ENCODE results near the gene PARP8. TPM values are rescaled to one million over a fixed set of nuclear protein-coding genes. Genes with fewer than 3 reads are reported as not detected.

Gene PARP8
- polyA plus RNA-seq, 4 donors: 14.7 to 17.7 (median 15.9) TPM

DNA sequence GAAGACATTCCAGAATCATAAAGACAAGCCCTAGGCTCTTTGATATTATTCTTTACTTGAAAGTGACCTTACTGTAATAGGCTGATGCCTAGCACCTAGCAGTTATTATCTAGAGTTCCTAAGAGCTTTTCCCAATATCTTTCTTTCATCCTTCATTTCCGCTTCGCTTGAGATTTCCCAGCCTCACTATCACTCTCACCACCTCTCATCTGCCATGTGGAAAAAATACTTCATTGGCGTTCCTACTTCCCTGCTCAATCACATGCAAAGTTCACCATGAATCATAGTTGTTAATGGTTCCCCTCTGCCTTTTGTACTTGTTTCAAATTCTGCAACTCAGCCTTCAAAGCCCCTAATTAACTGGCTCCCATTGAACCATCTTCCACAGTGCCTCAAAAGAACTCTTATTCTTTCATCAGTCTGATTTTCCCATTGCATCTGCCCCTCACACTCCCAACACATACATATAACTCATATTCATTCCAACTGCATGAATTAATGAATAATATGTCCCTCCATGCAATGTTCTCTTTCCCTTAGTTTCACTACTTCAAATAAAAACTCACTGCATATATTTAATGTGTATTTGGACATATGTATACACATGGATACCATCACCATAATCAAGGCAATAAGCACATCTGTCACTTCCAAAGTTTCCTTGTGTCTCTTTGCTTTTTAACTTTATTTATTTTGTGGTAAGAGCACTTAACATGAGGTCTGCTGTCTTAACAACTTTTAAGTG lies 221.6 kb downstream of the PARP8 start:
- DNase-seq (ENCODE audit: low read depth in 4 of 4, low spot score in 2 of 4): no peak

DNA sequence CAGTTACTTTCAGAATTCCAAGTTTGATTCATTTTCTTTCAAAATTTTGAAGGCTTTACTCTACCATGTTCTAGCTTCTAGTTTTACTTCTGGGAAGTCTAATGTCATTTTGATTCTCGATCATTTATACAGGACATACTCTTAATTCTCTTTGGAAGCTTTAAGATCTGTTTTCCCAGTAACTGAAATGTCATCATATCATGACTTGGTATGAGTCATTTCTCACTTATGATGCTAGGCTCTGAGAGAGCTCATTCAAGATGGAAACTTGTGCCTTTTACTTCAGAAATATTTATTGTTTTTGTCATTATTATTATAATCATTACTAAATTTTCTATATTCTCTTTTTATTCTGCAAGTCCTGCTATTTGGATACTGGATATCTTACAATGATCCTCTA lies 222.3 kb downstream of the PARP8 start:
- no peak for DNase-seq (ENCODE audit: low read depth in 4 of 4, low spot score in 2 of 4)

DNA sequence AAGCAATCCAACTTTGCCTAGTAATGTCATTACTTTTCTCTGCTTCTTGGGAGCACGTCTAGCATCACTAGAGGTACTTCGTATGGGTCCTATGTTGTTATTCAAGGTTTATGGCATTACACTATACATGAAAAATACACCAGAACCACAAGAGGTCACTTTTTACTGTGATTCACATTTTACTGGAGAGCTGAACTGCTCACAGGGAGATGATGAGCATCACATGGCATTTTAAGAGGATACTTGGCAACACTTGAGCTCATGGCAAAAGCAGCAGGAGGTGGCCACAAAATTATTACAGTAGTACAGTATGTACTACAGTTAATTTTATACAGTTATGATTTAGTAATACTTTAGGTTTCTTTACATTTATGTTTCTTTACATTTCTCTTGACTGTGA lies 223.4 kb downstream of the PARP8 start:
- DNase-seq (ENCODE audit: low read depth in 4 of 4, low spot score in 2 of 4): no peak

Other genes with a start within 250 kb of the PARP8 start
- 1 to 10 TPM; 3.5 to 5.1 (median 3.7) TPM for gene EMB, start 225.3 kb upstream of the PARP8 start, polyA plus RNA-seq (ENCODE audit: insufficient read length in 4 of 4)

Data from left renal cortex interstitium (tissue), 4 donors.